Measurements from ENCODE around the gene RBFOX2.

- TF ChIP-seq, protein P1, sequence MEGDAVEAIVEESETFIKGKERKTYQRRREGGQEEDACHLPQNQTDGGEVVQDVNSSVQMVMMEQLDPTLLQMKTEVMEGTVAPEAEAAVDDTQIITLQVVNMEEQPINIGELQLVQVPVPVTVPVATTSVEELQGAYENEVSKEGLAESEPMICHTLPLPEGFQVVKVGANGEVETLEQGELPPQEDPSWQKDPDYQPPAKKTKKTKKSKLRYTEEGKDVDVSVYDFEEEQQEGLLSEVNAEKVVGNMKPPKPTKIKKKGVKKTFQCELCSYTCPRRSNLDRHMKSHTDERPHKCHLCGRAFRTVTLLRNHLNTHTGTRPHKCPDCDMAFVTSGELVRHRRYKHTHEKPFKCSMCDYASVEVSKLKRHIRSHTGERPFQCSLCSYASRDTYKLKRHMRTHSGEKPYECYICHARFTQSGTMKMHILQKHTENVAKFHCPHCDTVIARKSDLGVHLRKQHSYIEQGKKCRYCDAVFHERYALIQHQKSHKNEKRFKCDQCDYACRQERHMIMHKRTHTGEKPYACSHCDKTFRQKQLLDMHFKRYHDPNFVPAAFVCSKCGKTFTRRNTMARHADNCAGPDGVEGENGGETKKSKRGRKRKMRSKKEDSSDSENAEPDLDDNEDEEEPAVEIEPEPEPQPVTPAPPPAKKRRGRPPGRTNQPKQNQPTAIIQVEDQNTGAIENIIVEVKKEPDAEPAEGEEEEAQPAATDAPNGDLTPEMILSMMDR (IDR thresholded peaks at IDR 0.05): no peak
- TF ChIP-seq POLR2A (IDR thresholded peaks at IDR 0.05): no peak
Observed at GRCh38 chr22:35894464-35894878, 134.2 kb downstream of the RBFOX2 start.

All from tibial nerve (tissue), 3 donors.